ENCODE results near the gene KCNIP1.

DNA sequence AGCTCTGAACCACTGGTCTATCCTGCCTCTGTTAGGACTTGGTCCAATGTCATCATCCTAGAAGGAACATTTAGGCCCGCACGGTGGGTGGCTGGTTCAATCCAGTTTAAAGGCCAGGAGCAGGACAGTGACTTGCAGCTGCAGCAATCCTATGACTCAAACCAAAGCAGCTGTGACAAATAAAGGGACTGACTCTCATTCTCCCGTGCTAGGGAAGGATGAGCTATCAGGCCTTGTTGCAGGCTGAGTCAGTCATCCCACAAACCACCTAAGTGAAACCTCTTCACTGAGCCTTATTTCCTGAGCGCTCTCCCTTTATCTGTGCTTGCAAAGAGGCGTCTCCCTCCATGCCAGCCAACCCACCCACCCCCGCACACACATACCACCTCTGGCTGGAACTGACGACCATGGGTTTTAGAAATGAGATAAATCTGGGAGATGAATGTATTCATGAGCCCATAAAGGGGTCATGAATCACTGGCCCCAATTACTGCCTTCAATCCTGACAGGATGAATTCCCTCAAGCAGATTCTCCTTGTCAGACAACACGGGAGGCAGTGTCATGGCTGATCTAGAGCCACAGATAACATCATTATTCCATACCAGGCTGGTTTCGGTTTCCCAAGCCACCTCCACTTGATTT is 93.4 kb downstream of the KCNIP1 start:
- no peak for TF ChIP-seq POLR2A (IDR thresholded peaks at IDR 0.05)
- TF ChIP-seq, protein P1, sequence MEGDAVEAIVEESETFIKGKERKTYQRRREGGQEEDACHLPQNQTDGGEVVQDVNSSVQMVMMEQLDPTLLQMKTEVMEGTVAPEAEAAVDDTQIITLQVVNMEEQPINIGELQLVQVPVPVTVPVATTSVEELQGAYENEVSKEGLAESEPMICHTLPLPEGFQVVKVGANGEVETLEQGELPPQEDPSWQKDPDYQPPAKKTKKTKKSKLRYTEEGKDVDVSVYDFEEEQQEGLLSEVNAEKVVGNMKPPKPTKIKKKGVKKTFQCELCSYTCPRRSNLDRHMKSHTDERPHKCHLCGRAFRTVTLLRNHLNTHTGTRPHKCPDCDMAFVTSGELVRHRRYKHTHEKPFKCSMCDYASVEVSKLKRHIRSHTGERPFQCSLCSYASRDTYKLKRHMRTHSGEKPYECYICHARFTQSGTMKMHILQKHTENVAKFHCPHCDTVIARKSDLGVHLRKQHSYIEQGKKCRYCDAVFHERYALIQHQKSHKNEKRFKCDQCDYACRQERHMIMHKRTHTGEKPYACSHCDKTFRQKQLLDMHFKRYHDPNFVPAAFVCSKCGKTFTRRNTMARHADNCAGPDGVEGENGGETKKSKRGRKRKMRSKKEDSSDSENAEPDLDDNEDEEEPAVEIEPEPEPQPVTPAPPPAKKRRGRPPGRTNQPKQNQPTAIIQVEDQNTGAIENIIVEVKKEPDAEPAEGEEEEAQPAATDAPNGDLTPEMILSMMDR (IDR thresholded peaks at IDR 0.05) = no peak

All from gastroesophageal sphincter (tissue), 3 donors.